CD4-positive, alpha-beta T cell (primary cell): ENCODE results near the gene TMEM164. TPM values are rescaled to one million over a fixed set of nuclear protein-coding genes. Genes with fewer than 3 reads are reported as not detected.
A peak's percentile ranks its signal among the peaks of the same experiment; 100 is the strongest.

Experiments
- ATAC-seq: fragments of 200-7000 bp; cut with Tn5 transposase; one replicate; pipeline ENCODE4 v1.10.0; 2022; ENCODE audit warnings: mild to moderate bottlenecking; ENCODE audit not compliant: poor library complexity
- CTCF ChIA-PET: fragments of 350-600 bp; sonication (Branson Sonifier 250); formaldehyde crosslinking; loops from one replicate; lab custom pipeline; 2021; ENCODE audit warnings: antibody characterized with exemption, inconsistent platforms; lab: Charles Lee
- POLR2A ChIA-PET: fragments of 350-600 bp; sonication (Branson Sonifier 250); formaldehyde crosslinking; loops from one replicate; lab custom pipeline; 2021; ENCODE audit warnings: antibody characterized with exemption, inconsistent platforms; lab: Charles Lee
- DNase-seq, 14 experiments: peaks; one replicate each; pipeline ENCODE4 v3.0.0-alpha.2; 2013 to 2020; ENCODE audit warnings: mixed read lengths in 2 of 14
- H3K27ac ChIP-seq, 2 donors: one replicate each; pipeline versions ENCODE4 v1.5.1 to v1.7.0; 2013; ENCODE audit warnings: low read length in 2 of 2, low read depth in 1 of 2, mild to moderate bottlenecking in 1 of 2
- H3K27me3 ChIP-seq, 2 experiments: 1 replicate in 1 of 2; 2 replicates in 1 of 2; pipeline versions ENCODE4 v1.6.1 to v1.7.0; 2013; ENCODE audit warnings: low read length in 2 of 2, control low read depth in 1 of 2, mild to moderate bottlenecking in 1 of 2, moderate library complexity in 1 of 2; ENCODE audit not compliant: insufficient read depth in 2 of 2, control insufficient read depth in 1 of 2
- H3K36me3 ChIP-seq: one replicate; pipeline ENCODE4 v1.6.1; 2013; ENCODE audit warnings: low read length, control low read depth; ENCODE audit not compliant: insufficient read depth
- H3K4me1 ChIP-seq: one replicate; pipeline ENCODE4 v1.6.1; 2013; ENCODE audit warnings: low read length, control low read depth; ENCODE audit not compliant: insufficient read depth
- H3K4me3 ChIP-seq: one replicate; pipeline ENCODE4 v1.5.1; 2013; ENCODE audit warnings: mild to moderate bottlenecking, low read length, moderate library complexity
- H3K9me3 ChIP-seq, 2 experiments: 1 replicate in 1 of 2; 2 replicates in 1 of 2; pipeline versions ENCODE4 v1.6.1 to v1.7.0; 2013; ENCODE audit warnings: low read length in 2 of 2, mild to moderate bottlenecking in 2 of 2, control low read depth in 1 of 2, moderate library complexity in 1 of 2; ENCODE audit not compliant: control insufficient read depth in 1 of 2, insufficient read depth in 1 of 2
- H3K27ac Mint-ChIP-seq: one replicate; pipeline ENCODE4 v1.8.0; 2020; ENCODE audit warnings: mixed read lengths
- H3K27me3 Mint-ChIP-seq: one replicate; pipeline ENCODE4 v1.8.0; 2021; ENCODE audit warnings: mixed read lengths
- H3K36me3 Mint-ChIP-seq: one replicate; pipeline ENCODE4 v1.8.0; 2021; ENCODE audit warnings: low read depth, mixed read lengths
- H3K4me1 Mint-ChIP-seq: one replicate; pipeline ENCODE4 v1.8.0; 2021; ENCODE audit warnings: low read depth, mixed read lengths
- H3K4me3 Mint-ChIP-seq: one replicate; pipeline ENCODE4 v1.8.0; 2020; ENCODE audit warnings: mild to moderate bottlenecking, mixed read lengths
- H3K9me3 Mint-ChIP-seq: one replicate; pipeline ENCODE4 v1.8.0; 2020; ENCODE audit warnings: mixed read lengths
- CTCF ChIP-seq: fragments of 200-600 bp; IDR thresholded peaks from one replicate; pipeline ENCODE4 v1.8.0; 2022; ENCODE audit warnings: antibody characterized with exemption, mild to moderate bottlenecking
- intact Hi-C, 2 experiments: fragments of 100-400 bp; cut with DNase I in 1 of 2; cut with micrococcal nuclease in 1 of 2; formaldehyde crosslinking; loops; one replicate each; pipeline versions ENCODE4 v1.15.1 to v1.9.0; 2023 to 2025; cut with DNase I, micrococcal nuclease
- total RNA-seq, 174 experiments: library from RNA in 2 of 174; stranded (reverse) in 2 of 174; gene quantifications; one replicate each; pipeline ENCODE4 v1.2.3 and lab custom pipeline; 2021 to 2026

Gene TMEM164
- total RNA-seq, 2 experiments from 2014 or later: 11.1 to 13.4 TPM

- H3K27me3 Mint-ChIP-seq: no peaks in the 10 kb centered on the region
- Histone ChIP-seq H3K36me3 (no peaks in the 10 kb centered on the region), H3K4me1 (peaks cover 10% of the 10 kb centered on the region), H3K27ac (no peak overlapping the region), H3K27me3 (no peaks in the 10 kb centered on the region), H3K9me3 (no peaks in the 10 kb centered on the region), H3K4me3 (no peak overlapping the region)
- no peak overlapping the region for H3K27ac Mint-ChIP-seq
- peaks cover 10% of the 10 kb centered on the region for H3K4me1 Mint-ChIP-seq
- POLR2A ChIA-PET: no interaction called here
- DNase-seq (no peak), ATAC-seq (no peak)
- no peak for TF ChIP-seq CTCF
- intact Hi-C loops: no loop called here
- no peaks in the 10 kb centered on the region for H3K9me3 Mint-ChIP-seq
- CTCF ChIA-PET: no interaction called here
- no peaks in the 10 kb centered on the region for H3K36me3 Mint-ChIP-seq
- H3K4me3 Mint-ChIP-seq: no peak overlapping the region
Observed at GRCh38 chrX:110162867-110163266, 160.0 kb downstream of the TMEM164 start.

DNA sequence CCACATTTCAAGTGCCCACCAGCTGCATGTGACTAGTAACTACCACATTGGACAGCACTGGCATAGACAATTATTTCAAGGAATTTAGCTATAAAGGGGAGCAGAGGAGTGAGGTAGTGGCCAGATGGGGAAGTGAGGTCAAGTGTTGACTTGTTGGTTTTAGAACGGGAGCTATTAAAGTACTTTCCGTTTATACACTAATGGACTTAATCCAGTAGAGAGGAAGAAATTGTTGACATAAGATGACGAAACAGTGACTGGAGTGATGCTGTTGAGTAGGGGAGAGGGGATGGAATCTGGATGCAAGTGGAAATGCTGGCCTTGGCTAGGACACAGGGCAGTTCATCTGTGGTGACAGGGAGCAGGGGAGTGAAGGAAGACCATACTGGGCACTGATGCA, 160.6 kb downstream of the TMEM164 start:
- TF ChIP-seq CTCF: no peak
- Histone ChIP-seq H3K9me3 (no peaks in the 10 kb centered on the region), H3K27me3 (no peaks in the 10 kb centered on the region), H3K4me3 (no peak overlapping the region), H3K27ac (no peak overlapping the region), H3K36me3 (no peaks in the 10 kb centered on the region), H3K4me1 (peaks cover 12% of the 10 kb centered on the region)
- no peaks in the 10 kb centered on the region for H3K9me3 Mint-ChIP-seq
- ATAC-seq (no peak), DNase-seq (no peak)
- POLR2A ChIA-PET: no interaction called here
- H3K4me1 Mint-ChIP-seq: peaks cover 10% of the 10 kb centered on the region
- H3K4me3 Mint-ChIP-seq: no peak overlapping the region
- no peaks in the 10 kb centered on the region for H3K36me3 Mint-ChIP-seq
- intact Hi-C loops: no loop called here
- H3K27me3 Mint-ChIP-seq: no peaks in the 10 kb centered on the region
- H3K27ac Mint-ChIP-seq: no peak overlapping the region
- CTCF ChIA-PET: no interaction called here

- H3K4me3 Mint-ChIP-seq: no peak overlapping the region
- H3K36me3 Mint-ChIP-seq: peaks cover 15% of the 10 kb centered on the region
- H3K27ac Mint-ChIP-seq: no peak overlapping the region
- intact Hi-C loops: loop anchor here in 1 of 2 experiments (5.0 kb wide), 2 partner anchors 149 to 674 kb away; partner anchors contain the start of gene AMMECR1
- H3K27me3 Mint-ChIP-seq: no peaks in the 10 kb centered on the region
- H3K4me3 ChIP-seq: no peak overlapping the region
- peak; percentile 51 for TF ChIP-seq CTCF
- peaks cover 6% of the 10 kb centered on the region for H3K4me1 ChIP-seq
- ATAC-seq (peak; percentile 46), DNase-seq (peak; percentile 19 to 66 (median 39))
- no peak overlapping the region for H3K27ac ChIP-seq
- no peaks in the 10 kb centered on the region for H3K9me3 ChIP-seq
- POLR2A ChIA-PET: interaction anchor here (2.5 kb wide), 1 partner anchor 150 kb away, joined by 11 read pairs; the partner anchor contains the start of gene AMMECR1
- H3K9me3 Mint-ChIP-seq: no peaks in the 10 kb centered on the region
- peaks cover 5% of the 10 kb centered on the region for H3K36me3 ChIP-seq
- CTCF ChIA-PET: interaction anchor here (1.0 to 1.6 kb wide), 4 partner anchors 9 to 239 kb away, joined by 3 read pairs; no protein-coding TSS in a partner anchor
- H3K4me1 Mint-ChIP-seq: peaks cover 5% of the 10 kb centered on the region
- no peaks in the 10 kb centered on the region for H3K27me3 ChIP-seq
Observed at GRCh38 chrX:110167952-110168451, 165.1 kb downstream of the TMEM164 start.
